AG09319 (cell line): ENCODE data around the gene CDC42SE2.
"Not testable (repeated sequence)": the region's sequence is repeated elsewhere in the genome, so short reads cannot be mapped to it uniquely, and the experiment has no call there.

Source experiments
- DNase-seq: peaks from one replicate; pipeline ENCODE4 v3.0.0-alpha.2; 2010; ENCODE audit warnings: low read depth; ENCODE audit errors: extremely low read depth
- CTCF ChIP-seq: IDR thresholded peaks from 2 replicates; pipeline ENCODE4 v1.5.1; 2011; ENCODE audit warnings: low read depth, mild to moderate bottlenecking, inconsistent platforms, low read length, moderate library complexity

CDC42SE2 gene

GRCh38 chr5:131393498-131393968, 129.7 kb downstream of the CDC42SE2 start:
- DNase-seq: no peak
- TF ChIP-seq CTCF: no peak

GRCh38 chr5:131394128-131394527, 130.3 kb downstream of the CDC42SE2 start:
- DNase-seq: no peak
- TF ChIP-seq CTCF: no peak

GRCh38 chr5:131396015-131396414, 132.2 kb downstream of the CDC42SE2 start:
- no peak for TF ChIP-seq CTCF
- DNase-seq: no peak

- no peak for DNase-seq
- TF ChIP-seq CTCF: no peak
These were observed 132.9 kb downstream of the CDC42SE2 start for GRCh38 chr5:131396630-131397273.

- DNase-seq: not testable (repeated sequence)
These were observed 135.2 kb downstream of the CDC42SE2 start for GRCh38 chr5:131399007-131399406.

GRCh38 chr5:131400585-131400984, 136.7 kb downstream of the CDC42SE2 start:
- no peak for DNase-seq
- no peak for TF ChIP-seq CTCF

GRCh38 chr5:131405674-131406073, 141.8 kb downstream of the CDC42SE2 start:
- TF ChIP-seq CTCF: no peak
- DNase-seq: no peak

- no peak for DNase-seq
- TF ChIP-seq CTCF: no peak
These were observed 142.2 kb downstream of the CDC42SE2 start for GRCh38 chr5:131406076-131406475.
